Fibroblast of lung (primary cell): ENCODE measurements around the gene PDE11A.

ENCODE experiments used
- EZH2 ChIP-seq: IDR thresholded peaks from 2 replicates; pipeline ENCODE4 v1.5.1; 2012; ENCODE audit warnings: low read length, control low read depth, mild to moderate bottlenecking; ENCODE audit errors: missing control alignments
- TF ChIP-seq, protein P1 (sequence below), 2 donors: IDR thresholded peaks in 1 of 2; conservative IDR thresholded peaks in 1 of 2; 1 replicate in 1 of 2; 2 replicates in 1 of 2; pipeline ENCODE4 v1.5.1; 2011 to 2012; ENCODE audit warnings: low read length in 2 of 2, control low read depth in 1 of 2, inconsistent platforms in 1 of 2, low read depth in 1 of 2, mild to moderate bottlenecking in 1 of 2

GRCh38 chr2:177680866-177681712, 391.5 kb downstream of the PDE11A start:
- TF ChIP-seq, protein P1, sequence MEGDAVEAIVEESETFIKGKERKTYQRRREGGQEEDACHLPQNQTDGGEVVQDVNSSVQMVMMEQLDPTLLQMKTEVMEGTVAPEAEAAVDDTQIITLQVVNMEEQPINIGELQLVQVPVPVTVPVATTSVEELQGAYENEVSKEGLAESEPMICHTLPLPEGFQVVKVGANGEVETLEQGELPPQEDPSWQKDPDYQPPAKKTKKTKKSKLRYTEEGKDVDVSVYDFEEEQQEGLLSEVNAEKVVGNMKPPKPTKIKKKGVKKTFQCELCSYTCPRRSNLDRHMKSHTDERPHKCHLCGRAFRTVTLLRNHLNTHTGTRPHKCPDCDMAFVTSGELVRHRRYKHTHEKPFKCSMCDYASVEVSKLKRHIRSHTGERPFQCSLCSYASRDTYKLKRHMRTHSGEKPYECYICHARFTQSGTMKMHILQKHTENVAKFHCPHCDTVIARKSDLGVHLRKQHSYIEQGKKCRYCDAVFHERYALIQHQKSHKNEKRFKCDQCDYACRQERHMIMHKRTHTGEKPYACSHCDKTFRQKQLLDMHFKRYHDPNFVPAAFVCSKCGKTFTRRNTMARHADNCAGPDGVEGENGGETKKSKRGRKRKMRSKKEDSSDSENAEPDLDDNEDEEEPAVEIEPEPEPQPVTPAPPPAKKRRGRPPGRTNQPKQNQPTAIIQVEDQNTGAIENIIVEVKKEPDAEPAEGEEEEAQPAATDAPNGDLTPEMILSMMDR (conservative IDR thresholded peaks at IDR 0.05 in 1 of 2, IDR thresholded peaks at IDR 0.05 in 1 of 2; ENCODE audit: low read depth in 1 of 2, low read length in 2 of 2) = no peak
- no peak for TF ChIP-seq EZH2
